Measurements from ENCODE around the gene SPACA7. TPM values are rescaled to one million over a fixed set of nuclear protein-coding genes. Genes with fewer than 3 reads are reported as not detected.

The SPACA7 gene
- total RNA-seq, 2 experiments from 2014 or later, result not detected

DNA sequence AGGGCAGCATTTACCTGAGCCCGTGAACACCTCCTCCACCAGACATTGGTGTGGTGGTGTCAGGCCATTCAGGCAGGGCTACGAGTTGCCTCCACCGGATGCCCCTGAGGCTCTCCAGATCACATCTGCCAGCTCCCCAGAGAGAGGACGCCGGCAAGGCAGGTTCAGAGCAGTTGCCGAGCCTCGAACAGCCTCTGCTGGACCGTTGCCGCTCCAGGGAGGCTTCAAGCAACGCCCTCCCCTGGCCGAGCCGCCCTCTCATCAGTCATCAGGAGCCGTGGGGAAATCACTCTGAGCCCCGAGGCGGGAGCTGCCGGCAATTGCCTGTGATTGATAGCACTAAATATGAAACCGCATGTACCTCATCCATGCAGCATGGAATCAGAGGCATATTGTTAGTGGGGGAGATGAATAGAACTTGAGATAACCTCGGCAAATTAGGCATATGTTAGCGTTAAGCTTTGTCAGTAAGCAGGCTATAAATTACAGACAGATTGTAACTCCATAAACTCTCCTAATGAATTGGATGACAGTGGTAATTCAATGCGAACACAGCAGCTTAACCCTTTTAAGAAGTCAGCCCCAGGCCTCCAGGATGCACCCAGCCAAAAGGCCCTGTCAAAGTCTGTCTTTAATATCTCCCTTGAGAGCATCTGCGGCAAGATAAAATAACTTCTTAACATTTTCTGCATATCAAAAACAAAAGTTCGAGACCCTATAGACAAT, 29.8 kb upstream of the SPACA7 start:
- POLR2A ChIA-PET, result no interaction called here
- CTCF ChIA-PET, result no interaction called here
- Mint-ChIP-seq H3K27ac (no peak overlapping the region), H3K4me1 (ENCODE audit: low read depth) (no peaks in the 10 kb centered on the region), H3K36me3 (ENCODE audit: low read depth) (no peaks in the 10 kb centered on the region), H3K9me3 (no peaks in the 10 kb centered on the region), H3K4me3 (no peak overlapping the region), H3K27me3 (peaks cover 70% of the 10 kb centered on the region)
- no peaks in the 10 kb centered on the region for H3K4me1 ChIP-seq (ENCODE audit: insufficient read depth, low read length)
- DNase-seq (no peak), ATAC-seq (ENCODE audit: poor library complexity) (no peak)
- intact Hi-C loops (cut with DNase I, micrococcal nuclease), result no loop called here
- H3K27me3 ChIP-seq (ENCODE audit: control insufficient read depth in 1 of 2, insufficient read depth in 2 of 2, low read length in 2 of 2), result peaks cover 24 to 27% of the 10 kb centered on the region in 2 experiments
- TF ChIP-seq, protein P1, sequence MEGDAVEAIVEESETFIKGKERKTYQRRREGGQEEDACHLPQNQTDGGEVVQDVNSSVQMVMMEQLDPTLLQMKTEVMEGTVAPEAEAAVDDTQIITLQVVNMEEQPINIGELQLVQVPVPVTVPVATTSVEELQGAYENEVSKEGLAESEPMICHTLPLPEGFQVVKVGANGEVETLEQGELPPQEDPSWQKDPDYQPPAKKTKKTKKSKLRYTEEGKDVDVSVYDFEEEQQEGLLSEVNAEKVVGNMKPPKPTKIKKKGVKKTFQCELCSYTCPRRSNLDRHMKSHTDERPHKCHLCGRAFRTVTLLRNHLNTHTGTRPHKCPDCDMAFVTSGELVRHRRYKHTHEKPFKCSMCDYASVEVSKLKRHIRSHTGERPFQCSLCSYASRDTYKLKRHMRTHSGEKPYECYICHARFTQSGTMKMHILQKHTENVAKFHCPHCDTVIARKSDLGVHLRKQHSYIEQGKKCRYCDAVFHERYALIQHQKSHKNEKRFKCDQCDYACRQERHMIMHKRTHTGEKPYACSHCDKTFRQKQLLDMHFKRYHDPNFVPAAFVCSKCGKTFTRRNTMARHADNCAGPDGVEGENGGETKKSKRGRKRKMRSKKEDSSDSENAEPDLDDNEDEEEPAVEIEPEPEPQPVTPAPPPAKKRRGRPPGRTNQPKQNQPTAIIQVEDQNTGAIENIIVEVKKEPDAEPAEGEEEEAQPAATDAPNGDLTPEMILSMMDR (IDR thresholded peaks at IDR 0.05), result no peak
- no peaks in the 10 kb centered on the region for H3K36me3 ChIP-seq (ENCODE audit: insufficient read depth, low read length)
- no peak overlapping the region for H3K27ac ChIP-seq (ENCODE audit: low read depth in 1 of 2, low read length in 2 of 2)
- no peak overlapping the region for H3K4me3 ChIP-seq (ENCODE audit: low read length)
- peaks cover 0 to 46% of the 10 kb centered on the region in 2 experiments for H3K9me3 ChIP-seq (ENCODE audit: control insufficient read depth in 1 of 2, insufficient read depth in 1 of 2, low read length in 2 of 2)

DNA sequence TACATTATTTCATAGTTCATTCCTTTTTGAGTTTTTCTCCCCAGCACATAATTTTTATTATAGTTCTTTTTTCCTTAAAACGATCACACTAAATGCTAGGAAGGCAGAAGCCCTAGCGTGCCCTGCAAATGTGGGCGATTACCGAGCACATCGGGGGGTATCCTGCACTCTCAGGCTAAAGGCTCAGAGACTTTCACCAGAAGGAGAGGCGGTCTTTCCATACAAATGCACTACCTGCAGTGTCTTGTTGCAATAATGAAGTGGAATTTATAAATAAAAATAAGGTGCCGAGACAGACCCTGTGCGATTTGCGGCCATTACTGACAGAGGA, 29.3 kb upstream of the SPACA7 start:
- peaks cover 75% of the 10 kb centered on the region for H3K27me3 Mint-ChIP-seq
- TF ChIP-seq, protein P1 (IDR thresholded peaks at IDR 0.05), result no peak
- no peaks in the 10 kb centered on the region for H3K36me3 Mint-ChIP-seq (ENCODE audit: low read depth)
- no peak for ATAC-seq (ENCODE audit: poor library complexity)
- Histone ChIP-seq H3K27ac (ENCODE audit: low read depth in 1 of 2, low read length in 2 of 2) (no peak overlapping the region), H3K4me1 (ENCODE audit: insufficient read depth, low read length) (no peaks in the 10 kb centered on the region), H3K27me3 (ENCODE audit: control insufficient read depth in 1 of 2, insufficient read depth in 2 of 2, low read length in 2 of 2) (peaks cover 24 to 27% of the 10 kb centered on the region in 2 experiments), H3K36me3 (ENCODE audit: insufficient read depth, low read length) (no peaks in the 10 kb centered on the region), H3K9me3 (ENCODE audit: control insufficient read depth in 1 of 2, insufficient read depth in 1 of 2, low read length in 2 of 2) (peaks cover 0 to 43% of the 10 kb centered on the region in 2 experiments), H3K4me3 (ENCODE audit: low read length) (no peak overlapping the region)
- CTCF ChIA-PET, result no interaction called here
- no peak overlapping the region for H3K4me3 Mint-ChIP-seq
- H3K4me1 Mint-ChIP-seq (ENCODE audit: low read depth), result no peaks in the 10 kb centered on the region
- POLR2A ChIA-PET, result no interaction called here
- H3K27ac Mint-ChIP-seq, result no peak overlapping the region
- no peaks in the 10 kb centered on the region for H3K9me3 Mint-ChIP-seq
- DNase-seq, result no peak
- intact Hi-C loops (cut with DNase I, micrococcal nuclease), result no loop called here

DNA sequence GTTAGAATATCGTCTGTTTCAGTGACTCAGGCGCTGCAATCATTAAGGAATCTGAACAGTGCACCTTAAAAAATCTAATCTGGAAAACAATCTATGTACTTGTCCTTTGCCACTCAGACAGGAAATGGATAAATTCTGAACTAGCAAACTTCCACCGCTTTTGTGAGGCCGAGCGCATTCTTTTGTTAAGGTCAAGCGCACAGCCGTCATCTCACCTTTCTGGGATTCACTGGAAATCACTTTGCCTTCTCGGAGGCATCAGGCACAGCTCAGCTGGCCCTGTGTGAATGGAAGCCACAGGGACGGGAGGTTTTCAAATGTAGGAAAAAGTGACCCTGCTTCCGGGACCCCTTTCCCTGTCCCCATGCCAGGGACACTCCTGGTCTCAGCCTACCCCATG, 28.2 kb upstream of the SPACA7 start:
- CTCF ChIA-PET, result no interaction called here
- no peak overlapping the region for H3K27ac ChIP-seq (ENCODE audit: low read depth in 1 of 2, low read length in 2 of 2)
- Mint-ChIP-seq H3K9me3 (no peaks in the 10 kb centered on the region), H3K27me3 (peaks cover 79% of the 10 kb centered on the region), H3K4me3 (no peak overlapping the region), H3K36me3 (ENCODE audit: low read depth) (no peaks in the 10 kb centered on the region), H3K4me1 (ENCODE audit: low read depth) (no peaks in the 10 kb centered on the region), H3K27ac (no peak overlapping the region)
- DNase-seq (no peak), ATAC-seq (ENCODE audit: poor library complexity) (no peak)
- H3K36me3 ChIP-seq (ENCODE audit: insufficient read depth, low read length), result no peaks in the 10 kb centered on the region
- no peak overlapping the region for H3K4me3 ChIP-seq (ENCODE audit: low read length)
- POLR2A ChIA-PET, result no interaction called here
- TF ChIP-seq, protein P1 (IDR thresholded peaks at IDR 0.05), result no peak
- H3K9me3 ChIP-seq (ENCODE audit: control insufficient read depth in 1 of 2, insufficient read depth in 1 of 2, low read length in 2 of 2), result peaks cover 0 to 33% of the 10 kb centered on the region in 2 experiments
- intact Hi-C loops (cut with DNase I, micrococcal nuclease), result no loop called here
- H3K27me3 ChIP-seq (ENCODE audit: control insufficient read depth in 1 of 2, insufficient read depth in 2 of 2, low read length in 2 of 2), result peaks cover 24 to 27% of the 10 kb centered on the region in 2 experiments
- H3K4me1 ChIP-seq (ENCODE audit: insufficient read depth, low read length), result no peaks in the 10 kb centered on the region
